DMS 273 (cell line): ENCODE data around the gene TMEM119.
"Not testable (repeated sequence)": the region's sequence is repeated elsewhere in the genome, so short reads cannot be mapped to it uniquely, and the experiment has no call there.

Experiments
- DNase-seq: peaks from one replicate; lab custom pipeline; 2025; ENCODE audit not compliant: unreplicated experiment; lab: John Stamatoyannopoulos, UW

Gene TMEM119

GRCh38 chr12:108585864-108586263, 12.0 kb downstream of the TMEM119 start:
- no peak for DNase-seq

DNA sequence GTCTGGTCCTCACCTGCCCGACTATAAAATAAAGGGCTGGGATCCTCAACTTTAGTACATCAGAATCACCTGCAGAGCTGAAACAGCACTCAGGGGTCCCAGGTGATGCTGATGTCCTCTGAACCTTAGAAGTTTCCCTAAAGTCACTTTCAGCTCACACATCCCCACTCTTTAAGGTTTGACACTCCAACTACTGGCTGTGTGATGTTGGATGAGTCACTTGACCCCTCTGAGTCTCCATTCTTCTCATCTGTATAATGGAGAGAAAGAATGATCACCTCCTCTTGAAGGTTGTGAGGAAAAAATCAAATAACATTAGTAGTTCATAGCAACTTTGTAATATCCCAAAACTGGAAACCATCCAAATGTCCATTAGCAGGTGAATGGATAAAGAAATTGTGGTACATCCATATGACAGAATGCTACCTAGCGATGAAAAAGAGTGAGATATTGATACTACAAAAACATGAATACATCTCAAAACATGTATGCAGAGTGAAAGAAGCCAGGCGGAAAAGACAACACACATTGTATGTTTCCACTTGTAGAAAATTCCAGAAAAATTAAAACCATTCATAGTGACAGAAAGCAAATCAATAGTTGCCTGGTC, 13.3 kb downstream of the TMEM119 start:
- no peak for DNase-seq

GRCh38 chr12:108583991-108584390, 13.9 kb downstream of the TMEM119 start:
- peak; percentile 55 for DNase-seq

DNA sequence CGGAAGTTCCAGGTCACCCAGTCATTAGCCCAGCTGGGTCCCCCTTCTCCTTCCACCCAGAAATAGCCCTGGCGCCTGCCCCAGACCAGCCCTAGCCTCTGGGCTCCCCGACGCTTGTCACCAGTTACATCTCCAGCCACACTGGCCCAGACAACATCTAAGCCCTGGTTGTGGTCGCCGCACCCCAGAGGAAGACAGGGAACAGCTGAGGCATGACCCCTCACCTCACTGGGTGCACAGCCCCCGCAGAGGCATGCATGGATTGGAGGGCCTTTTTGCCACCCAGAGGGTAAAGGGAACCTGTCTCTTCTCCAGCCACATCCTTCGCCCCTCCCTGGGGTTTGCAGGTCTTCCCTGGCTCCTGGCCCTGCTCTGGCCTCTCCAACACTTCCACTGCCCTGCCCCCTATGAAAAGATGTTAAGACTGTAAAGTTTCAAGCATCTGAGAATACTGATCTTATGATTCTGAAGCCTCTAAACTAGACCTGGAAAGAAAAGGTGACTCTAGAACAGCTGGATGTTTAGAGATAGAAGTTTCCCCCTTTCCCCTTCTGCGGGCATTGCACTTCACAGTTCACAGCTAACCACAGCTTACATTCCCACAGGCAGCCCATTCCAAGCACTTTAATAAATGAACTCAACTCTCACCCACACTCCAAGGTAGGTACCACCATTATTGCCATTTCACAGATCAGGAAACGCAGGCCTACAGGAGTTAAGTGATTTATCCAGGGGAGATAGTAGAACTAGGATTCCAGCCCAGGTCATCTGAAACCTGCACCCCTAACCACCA, 14.7 kb downstream of the TMEM119 start:
- no peak for DNase-seq

DNA sequence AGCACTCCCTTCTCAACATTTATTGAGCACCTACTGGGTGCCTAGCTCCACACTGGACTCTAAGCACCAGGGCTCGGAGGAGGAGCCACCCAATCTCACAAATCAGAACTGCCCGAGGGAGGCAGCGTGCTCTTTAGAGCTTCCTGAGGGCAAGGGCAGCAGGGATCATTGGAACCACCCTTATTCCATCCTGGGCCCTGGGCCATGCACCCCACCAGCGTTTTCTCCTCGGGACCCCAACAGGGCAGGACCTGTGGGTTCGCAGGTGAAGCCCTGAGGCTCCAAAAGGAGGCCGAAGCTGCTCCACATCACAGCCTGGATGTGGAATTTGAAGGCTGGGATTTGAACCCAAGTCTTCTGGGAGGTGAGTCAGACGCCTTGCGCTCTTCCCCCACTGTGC, 15.4 kb downstream of the TMEM119 start:
- no peak for DNase-seq

- DNase-seq, result no peak
These were observed 16.3 kb downstream of the TMEM119 start for GRCh38 chr12:108581311-108582227.

DNA sequence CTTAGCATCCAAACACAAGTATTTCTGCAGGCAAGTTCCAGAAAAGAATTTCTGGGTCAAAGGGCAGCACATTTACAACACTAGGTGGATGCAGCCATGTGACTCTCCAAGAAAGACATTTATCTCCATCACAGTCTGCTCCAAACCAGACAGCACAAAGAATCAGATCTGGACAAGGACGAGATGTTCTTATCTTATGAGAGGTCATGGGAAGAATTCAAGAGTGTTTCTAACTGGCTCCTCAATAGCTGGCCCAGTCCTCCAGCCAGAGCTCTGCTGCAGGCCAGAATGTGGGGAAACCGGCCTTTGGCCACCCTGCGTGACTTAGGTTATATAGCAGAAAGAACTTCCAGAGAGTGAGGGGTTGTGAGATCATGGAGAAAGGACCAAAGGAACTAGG, 17.4 kb downstream of the TMEM119 start:
- no peak for DNase-seq

DNA sequence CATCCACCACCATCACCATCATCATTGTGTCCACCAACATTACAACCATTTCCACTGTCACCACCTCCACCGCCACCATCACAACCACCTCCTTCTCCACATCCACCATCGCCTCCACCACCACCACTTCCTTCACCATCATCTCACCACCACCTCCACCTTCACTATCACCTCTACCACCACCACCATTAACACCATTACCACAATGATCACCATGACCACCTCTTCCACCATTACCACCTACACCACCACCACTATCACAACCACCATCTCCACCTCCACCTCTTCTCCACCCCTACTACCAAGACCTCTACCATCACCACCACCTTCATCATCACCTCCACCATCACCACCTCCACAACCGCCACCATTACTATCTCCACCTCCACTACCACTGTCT, 19.1 kb downstream of the TMEM119 start:
- DNase-seq, result no peak

DNA sequence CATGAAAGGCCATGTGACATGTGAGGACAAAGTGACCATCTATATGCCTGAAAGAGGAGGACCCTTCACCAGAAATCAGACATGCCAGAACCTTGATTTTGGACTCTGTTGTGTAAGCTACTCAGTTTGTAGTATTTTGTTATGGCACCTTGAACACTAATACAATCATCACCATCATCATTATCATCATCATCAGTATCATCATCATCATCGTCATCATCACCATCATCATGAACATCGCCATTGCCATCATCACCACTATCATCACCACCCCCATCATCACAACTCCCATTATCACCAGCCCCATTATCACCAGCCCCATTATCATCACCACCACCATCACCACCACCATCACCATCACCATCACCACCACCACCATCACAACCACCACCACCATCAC, 19.6 kb downstream of the TMEM119 start:
- no peak for DNase-seq

- DNase-seq, result no peak
These were observed 20.4 kb downstream of the TMEM119 start for GRCh38 chr12:108577458-108577857.

DNA sequence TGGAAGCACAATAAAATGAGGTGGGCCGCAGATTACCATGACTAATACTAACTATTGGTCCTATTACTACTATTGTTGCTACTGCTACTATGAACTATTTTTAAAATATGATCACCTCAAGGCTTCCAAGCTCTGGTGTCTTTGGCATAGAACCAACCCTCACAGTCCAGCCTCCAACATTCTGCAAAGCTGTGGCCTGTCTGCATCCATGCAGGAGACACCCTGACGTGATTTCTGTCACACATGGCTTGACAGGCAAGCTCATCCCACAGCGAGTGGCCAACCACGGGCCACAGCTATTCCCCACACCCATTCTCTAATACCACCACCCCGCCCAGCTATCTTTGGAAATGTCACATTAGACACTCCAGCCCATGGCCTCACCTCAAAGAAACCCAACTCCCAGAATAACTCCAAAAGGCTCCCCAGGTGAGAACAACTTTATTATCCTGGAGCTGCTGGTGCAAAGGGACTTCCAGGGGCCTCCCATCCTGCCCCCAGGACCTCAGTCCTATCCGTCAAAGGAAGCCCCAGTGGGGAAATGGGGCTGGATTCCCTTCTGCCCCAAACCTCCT, 21.1 kb downstream of the TMEM119 start:
- no peak for DNase-seq

DNA sequence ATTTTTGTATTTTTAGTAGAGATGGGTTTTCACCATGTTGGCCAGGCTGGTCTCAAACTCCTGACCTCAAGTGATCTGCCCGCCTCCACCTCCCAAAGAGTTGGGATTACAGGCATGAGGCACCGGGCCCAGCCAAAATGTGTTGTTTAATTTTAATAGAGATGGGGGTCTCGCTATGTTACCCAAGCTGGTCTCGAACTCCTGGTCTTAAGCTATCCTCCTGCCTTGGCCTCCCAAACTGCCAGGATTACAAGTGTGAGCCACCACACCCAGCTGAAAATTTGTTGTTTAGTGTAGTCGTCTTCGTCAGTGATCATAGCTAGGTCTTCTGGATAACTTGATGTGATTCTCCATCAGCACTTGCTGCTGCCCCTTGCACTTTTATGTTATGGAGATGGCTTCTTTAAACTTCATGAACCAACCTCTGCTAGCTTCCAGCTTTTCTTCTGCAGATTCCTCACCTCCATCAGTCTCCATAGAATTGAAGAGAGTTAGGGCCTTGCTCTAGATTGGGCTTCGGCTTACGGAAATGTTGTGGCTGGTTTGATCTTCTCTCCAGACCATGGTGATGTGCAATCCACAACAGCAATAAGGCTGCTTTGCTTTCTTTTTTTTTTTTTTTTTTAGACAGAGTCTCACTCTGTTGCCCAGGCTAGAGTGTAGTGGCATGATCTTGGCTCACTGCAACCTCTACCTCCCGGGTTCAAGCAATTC, 22.5 kb downstream of the TMEM119 start:
- no peak for DNase-seq

DNA sequence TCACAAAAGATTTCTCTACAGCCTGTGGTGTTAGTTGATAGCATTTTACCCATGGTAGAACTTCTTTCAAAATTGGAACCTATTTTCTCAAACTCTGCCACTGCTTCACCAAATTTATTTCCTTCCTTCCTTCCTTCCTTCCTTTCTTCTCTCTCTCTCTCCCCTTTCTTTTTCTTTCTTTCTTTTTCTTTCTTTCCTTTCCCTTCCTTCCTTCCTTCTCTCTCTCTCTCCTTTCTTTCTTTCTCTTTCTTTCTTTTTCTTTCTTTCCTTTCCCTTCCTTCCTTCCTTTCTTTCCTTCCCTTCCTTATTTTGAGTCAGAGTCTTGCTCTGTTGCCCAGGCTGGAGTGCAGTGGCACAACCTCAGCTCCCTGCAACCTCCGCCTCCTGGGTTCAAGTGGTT, 23.6 kb downstream of the TMEM119 start:
- not testable (repeated sequence) for DNase-seq

GRCh38 chr12:108573317-108573716, 24.6 kb downstream of the TMEM119 start:
- DNase-seq, result no peak

GRCh38 chr12:108572166-108572790, 25.6 kb downstream of the TMEM119 start:
- DNase-seq, result no peak

- DNase-seq, result no peak
These were observed 26.2 kb downstream of the TMEM119 start for GRCh38 chr12:108571609-108572165.

DNA sequence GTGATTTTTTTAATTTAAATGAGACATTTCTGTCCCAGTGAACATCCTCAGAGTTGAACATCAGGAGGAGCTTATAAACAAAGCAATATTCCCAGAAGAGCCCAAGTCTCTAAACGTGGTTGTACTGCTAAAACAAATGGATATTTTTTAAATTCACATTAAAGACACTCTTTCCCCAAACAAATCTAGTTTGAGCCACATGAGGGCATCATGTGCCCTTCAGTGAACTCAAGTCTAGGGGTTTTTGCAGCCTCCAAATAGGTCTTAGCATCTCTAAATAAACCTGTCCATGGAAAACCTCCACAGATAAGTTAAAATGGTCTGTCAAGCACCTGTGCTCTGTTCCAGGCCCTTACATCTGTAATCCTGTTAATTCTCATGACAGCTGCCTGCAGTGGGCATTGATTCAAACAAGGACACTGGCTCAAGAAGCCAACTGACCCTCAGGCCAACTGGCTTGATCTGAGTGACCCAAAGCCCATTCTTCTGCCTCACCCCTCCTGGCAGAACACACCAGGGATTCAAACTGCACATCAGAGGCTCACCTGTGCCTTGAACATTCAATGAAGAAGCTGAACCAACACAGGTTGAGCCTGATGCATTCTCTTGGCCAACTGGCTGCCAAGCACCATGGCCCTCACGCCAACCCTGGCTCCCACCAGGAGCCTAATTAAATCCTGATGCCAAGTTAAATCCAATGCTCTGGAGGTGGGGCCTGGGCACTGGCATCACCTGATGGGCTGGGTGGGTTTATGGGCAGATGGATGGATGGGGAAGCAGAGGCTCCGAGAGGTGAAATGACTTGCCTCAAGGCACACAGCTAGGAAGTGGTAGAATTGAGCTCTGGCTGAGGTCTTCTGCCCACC, 26.9 kb downstream of the TMEM119 start:
- peak; percentile 56 for DNase-seq

DNA sequence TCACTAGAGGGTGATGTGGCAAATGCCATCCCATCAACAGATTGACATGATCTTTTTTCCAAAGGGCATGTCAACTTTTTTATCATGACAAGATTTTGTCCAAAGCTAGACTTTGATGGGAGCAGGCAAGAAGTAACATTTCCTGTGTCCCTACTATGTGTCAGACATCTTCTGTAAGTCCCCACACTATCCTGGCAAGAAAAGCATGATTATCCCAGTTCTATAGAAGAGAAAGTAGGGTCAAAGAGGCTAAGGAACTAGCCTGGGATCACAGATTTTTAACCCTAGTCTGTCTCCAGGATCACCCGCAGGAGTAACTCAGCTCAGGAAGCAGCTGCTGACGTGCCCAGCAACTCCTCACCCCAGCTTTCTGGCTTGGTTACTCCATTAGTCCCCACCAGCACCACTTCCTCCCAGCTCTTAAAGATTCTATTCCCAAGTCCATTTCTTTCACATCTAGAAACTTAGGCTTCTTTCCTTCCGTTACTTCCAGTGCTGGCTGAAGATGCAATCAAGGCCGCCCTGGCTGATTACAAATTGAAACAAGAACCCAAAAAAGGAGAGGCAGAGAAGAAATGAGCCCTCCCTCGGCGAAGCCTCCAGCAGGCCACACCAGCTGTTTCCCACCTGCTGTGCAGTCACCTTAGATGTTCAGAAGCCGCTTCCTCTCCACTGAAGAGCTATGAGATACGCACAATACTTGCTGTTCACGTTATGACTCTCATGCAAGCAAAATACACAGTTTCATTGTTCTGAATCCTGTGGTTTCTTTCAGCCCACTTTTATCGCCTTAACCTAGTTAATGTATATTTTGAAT, 29.3 kb downstream of the TMEM119 start:
- no peak for DNase-seq
